ENCODE measurements around the gene UBE2J2. TPM values are rescaled to one million over a fixed set of nuclear protein-coding genes. Genes with fewer than 3 reads are reported as not detected.

UBE2J2 gene
- total RNA-seq, 1 donor from 2014 or later, result 71.9 TPM

GRCh38 chr1:1239614-1240347 is 33.9 kb downstream of the UBE2J2 start:
- DNase-seq (ENCODE audit: low spot score), result no peak
- Mint-ChIP-seq H3K27me3 (ENCODE audit: unreplicated experiment) (no peaks in the 10 kb centered on the region), H3K4me1 (ENCODE audit: unreplicated experiment) (no peaks in the 10 kb centered on the region), H3K36me3 (ENCODE audit: low read depth, unreplicated experiment) (no peaks in the 10 kb centered on the region), H3K9me3 (ENCODE audit: unreplicated experiment) (no peaks in the 10 kb centered on the region), H3K4me3 (ENCODE audit: unreplicated experiment) (no peak overlapping the region), H3K27ac (ENCODE audit: unreplicated experiment) (no peak overlapping the region)
- TF ChIP-seq, protein P1, sequence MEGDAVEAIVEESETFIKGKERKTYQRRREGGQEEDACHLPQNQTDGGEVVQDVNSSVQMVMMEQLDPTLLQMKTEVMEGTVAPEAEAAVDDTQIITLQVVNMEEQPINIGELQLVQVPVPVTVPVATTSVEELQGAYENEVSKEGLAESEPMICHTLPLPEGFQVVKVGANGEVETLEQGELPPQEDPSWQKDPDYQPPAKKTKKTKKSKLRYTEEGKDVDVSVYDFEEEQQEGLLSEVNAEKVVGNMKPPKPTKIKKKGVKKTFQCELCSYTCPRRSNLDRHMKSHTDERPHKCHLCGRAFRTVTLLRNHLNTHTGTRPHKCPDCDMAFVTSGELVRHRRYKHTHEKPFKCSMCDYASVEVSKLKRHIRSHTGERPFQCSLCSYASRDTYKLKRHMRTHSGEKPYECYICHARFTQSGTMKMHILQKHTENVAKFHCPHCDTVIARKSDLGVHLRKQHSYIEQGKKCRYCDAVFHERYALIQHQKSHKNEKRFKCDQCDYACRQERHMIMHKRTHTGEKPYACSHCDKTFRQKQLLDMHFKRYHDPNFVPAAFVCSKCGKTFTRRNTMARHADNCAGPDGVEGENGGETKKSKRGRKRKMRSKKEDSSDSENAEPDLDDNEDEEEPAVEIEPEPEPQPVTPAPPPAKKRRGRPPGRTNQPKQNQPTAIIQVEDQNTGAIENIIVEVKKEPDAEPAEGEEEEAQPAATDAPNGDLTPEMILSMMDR (IDR thresholded peaks at IDR 0.05; ENCODE audit: unreplicated experiment), result no peak

DNA sequence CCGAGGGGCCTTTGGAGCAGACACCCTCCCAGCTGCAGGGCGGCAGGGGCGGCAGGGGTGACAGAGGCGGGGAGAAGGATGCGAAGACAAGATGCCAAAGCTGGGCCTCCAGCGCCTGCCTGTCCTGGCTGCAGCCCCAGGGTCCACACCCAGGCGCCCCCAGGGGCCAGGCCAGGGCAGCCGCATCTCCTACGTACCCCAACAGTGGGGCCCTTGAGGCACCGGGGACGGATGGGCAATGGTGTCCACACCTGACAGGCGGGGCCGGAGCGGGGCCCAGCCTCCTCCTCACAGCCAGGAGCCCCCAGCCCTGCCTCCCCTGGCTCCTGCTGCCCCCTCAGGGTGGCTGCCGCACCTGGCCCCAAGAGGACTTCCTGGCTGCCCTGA is 34.4 kb downstream of the UBE2J2 start:
- H3K4me1 Mint-ChIP-seq (ENCODE audit: unreplicated experiment), result peaks cover under 1% of the 10 kb centered on the region
- no peak overlapping the region for H3K27ac Mint-ChIP-seq (ENCODE audit: unreplicated experiment)
- H3K36me3 Mint-ChIP-seq (ENCODE audit: low read depth, unreplicated experiment), result no peaks in the 10 kb centered on the region
- DNase-seq (ENCODE audit: low spot score), result no peak
- no peaks in the 10 kb centered on the region for H3K9me3 Mint-ChIP-seq (ENCODE audit: unreplicated experiment)
- TF ChIP-seq, protein P1 (IDR thresholded peaks at IDR 0.05; ENCODE audit: unreplicated experiment), result no peak
- H3K4me3 Mint-ChIP-seq (ENCODE audit: unreplicated experiment), result no peak overlapping the region
- no peaks in the 10 kb centered on the region for H3K27me3 Mint-ChIP-seq (ENCODE audit: unreplicated experiment)

DNA sequence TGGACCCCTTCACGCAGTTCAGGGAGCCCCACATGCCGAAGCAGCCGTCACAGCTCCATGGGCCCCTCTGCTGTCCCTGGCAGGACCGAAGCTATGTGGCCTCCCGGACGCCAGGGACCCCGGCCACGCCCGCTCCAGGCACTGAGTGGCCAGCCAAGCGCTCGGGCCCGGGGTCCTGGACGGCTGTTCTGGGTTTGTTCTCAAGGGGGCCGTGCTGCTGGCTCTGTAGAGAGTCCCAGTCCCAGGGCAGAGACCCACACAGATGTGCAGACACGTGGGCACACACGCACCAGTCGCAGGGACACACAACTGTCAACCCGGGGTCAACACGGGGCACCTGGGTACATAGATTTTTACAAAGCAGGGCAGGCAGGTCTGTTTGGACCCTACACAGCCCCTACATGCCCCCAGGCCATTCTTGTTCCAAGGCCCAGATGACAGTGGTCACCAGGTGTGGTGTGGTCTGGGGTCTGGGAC is 34.9 kb downstream of the UBE2J2 start:
- Mint-ChIP-seq H3K4me1 (ENCODE audit: unreplicated experiment) (peaks cover 6% of the 10 kb centered on the region), H3K9me3 (ENCODE audit: unreplicated experiment) (no peaks in the 10 kb centered on the region), H3K27ac (ENCODE audit: unreplicated experiment) (no peak overlapping the region), H3K4me3 (ENCODE audit: unreplicated experiment) (no peak overlapping the region), H3K36me3 (ENCODE audit: low read depth, unreplicated experiment) (peaks cover under 1% of the 10 kb centered on the region), H3K27me3 (ENCODE audit: unreplicated experiment) (no peaks in the 10 kb centered on the region)
- TF ChIP-seq, protein P1 (IDR thresholded peaks at IDR 0.05; ENCODE audit: unreplicated experiment), result no peak
- no peak for DNase-seq (ENCODE audit: low spot score)

DNA sequence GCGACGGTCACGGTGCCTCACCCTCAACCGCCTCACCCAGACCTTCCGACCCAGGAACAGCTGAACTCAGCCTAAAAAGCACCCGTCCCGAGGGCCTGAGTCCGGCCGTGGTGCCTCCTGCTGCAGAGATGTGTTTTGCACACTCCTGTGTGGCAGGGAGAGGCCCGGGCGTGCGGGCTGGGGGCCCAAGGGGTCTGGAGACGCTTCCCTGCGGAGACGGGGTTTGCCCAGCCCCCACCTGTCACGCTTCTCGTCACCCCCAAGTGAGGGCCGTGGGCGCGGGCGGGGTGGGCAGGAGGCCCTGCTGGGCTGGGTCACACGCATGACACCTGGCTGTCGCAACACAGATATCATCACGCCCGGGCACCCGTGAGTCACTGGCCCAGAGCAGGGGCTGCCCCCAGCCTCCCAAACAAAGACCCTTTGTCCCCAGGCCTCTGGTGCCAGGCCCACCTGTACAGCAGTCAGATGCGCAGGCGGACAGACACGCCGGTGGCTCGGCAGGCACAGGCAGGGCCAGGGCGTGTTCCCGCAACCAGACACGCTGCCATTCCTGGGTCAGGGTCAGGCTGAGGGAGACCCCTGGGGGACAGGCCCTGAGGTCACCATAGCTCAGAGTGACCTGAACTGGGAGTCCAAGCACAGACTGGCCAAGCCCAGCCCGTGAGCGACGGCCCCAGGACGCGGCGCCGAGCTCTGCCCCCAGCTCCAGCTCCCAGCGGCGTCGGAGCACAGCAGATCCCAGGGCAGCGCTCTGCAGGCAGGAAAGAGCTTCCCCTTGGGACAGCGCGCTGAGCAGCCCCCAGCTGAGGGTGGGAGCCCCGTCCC is 35.6 kb downstream of the UBE2J2 start:
- no peak overlapping the region for H3K27ac Mint-ChIP-seq (ENCODE audit: unreplicated experiment)
- peaks cover 5% of the 10 kb centered on the region for H3K36me3 Mint-ChIP-seq (ENCODE audit: low read depth, unreplicated experiment)

More for the DNA sequence above, 35.6 kb downstream of the UBE2J2 start:
- Mint-ChIP-seq H3K4me3 (ENCODE audit: unreplicated experiment) (no peak overlapping the region), H3K27me3 (ENCODE audit: unreplicated experiment) (peaks cover 3% of the 10 kb centered on the region), H3K4me1 (ENCODE audit: unreplicated experiment) (peaks cover 10% of the 10 kb centered on the region), H3K9me3 (ENCODE audit: unreplicated experiment) (no peaks in the 10 kb centered on the region)
- TF ChIP-seq, protein P1 (IDR thresholded peaks at IDR 0.05; ENCODE audit: unreplicated experiment), result no peak
- no peak for DNase-seq (ENCODE audit: low spot score)

All from endothelial cell (in vitro differentiated cells).